ENCODE results near the gene STARD10. TPM values are rescaled to one million over a fixed set of nuclear protein-coding genes. Genes with fewer than 3 reads are reported as not detected.

The STARD10 gene
- total RNA-seq, 1 donor from 2014 or later, result 540 TPM

DNA sequence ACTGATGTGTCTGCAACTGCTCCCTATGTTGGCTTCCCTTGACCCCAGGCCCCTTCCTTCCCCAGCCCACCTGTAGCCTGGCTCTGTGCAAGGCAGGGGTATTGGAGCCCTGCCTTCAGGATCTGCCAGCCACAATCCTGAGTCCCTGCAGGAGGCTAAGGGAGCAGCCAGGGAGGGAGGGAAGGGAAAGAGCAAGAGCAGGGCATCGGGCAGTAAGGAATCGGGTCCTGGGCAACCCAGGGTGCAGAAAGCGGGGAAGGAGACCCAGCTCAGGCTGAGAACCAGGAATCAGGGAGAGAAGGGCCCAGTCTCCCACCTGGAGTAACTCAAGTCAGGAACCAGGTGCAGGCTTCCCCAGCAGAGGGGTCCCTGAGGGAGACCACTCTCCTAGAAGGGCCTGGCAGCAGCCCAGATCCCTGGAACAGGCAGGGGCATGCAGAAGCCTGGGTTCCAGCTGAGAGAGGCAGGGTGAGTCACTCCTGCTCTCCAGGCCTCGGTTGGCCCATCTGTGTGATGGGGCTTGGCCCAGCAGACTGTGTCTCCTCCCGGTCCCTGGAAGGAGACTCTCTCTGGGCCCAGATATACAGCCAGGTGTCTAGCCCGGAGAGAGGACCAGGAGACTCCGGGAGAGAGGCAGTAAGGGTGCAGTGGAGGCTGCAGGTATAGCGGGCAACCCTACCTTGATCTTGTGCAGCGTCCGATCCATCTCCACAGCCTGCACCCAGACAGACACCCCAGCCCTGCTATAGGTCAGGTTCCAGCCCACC, 13.4 kb downstream of the STARD10 start:
- no peak for DNase-seq (ENCODE audit: low spot score)

DNA sequence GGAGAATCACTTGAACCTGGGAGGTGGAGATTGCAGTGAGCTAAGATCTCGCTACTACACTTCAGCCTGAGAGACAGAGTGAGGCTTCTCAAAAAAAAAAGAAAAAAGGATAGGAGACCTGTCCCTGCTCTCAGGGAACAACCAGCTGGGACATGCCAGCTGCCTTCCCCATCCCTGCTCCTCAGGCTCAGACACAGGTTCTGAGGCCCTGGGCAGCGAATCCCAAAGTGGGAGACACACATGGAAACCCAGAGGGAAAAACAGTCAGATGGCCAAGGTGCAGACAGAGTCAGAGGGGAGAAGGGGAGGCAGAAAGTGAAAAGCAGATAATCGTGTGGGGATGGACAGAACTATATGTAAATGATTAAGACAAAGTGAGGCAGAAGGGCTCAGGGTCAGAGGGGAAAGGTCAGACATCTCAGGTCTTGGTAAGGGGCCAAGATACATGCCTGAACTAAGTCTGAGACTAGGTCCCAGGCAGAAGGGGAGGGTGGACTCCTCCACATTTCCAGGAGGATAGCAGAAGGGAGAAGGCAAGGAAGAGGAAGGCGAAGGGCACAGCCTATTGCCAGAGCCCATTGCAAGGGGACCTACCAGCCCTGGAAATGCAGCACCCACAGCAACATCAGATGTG, 14.2 kb downstream of the STARD10 start:
- no peak for DNase-seq (ENCODE audit: low spot score)

DNA sequence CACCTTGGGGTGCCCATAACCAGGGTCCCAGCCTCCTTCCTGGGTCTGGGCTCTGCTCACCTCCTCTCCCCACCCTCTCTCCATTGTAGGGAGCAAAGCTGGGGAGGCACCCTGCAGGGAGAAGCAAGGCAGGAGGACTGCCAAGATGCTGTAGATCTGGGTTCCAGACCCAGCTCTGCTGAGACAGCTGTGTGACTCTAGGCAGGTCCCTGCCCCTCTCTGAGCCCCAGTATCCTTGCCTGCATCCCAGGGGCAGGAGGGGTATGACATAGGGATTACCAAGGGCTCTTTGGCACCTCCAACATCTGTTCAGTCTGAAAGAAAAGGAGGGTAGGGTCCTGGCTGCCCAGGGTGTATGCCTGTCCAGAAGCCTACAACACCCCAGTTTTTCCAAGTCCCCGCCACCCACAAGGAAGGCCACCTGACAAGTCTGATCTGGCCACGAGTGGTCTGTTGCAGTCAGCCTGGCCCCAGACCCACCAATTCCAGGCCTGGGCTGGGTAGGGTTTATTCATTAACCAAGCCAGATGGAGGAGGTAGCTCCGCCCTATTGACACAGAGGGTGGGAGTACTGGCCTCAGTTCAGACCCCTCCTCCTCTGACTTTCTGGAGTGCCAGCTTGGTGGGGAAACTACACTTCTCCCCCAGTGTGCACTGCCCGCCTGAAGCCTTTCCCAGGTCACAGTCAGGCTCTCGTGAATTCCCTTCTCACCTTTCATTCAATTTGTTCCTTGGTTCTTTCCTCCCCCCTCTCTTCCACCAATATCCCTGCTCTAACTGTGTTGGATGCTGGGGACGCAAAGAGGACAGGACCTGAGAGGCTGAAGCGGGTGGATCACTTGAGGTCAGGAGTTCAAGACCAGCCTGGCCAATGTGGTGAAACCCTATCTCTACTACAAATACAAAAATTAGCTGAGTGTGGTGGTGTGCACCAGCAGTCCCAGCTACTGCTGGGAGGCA, 15.0 kb downstream of the STARD10 start:
- peak; percentile 59 for DNase-seq (ENCODE audit: low spot score)

DNA sequence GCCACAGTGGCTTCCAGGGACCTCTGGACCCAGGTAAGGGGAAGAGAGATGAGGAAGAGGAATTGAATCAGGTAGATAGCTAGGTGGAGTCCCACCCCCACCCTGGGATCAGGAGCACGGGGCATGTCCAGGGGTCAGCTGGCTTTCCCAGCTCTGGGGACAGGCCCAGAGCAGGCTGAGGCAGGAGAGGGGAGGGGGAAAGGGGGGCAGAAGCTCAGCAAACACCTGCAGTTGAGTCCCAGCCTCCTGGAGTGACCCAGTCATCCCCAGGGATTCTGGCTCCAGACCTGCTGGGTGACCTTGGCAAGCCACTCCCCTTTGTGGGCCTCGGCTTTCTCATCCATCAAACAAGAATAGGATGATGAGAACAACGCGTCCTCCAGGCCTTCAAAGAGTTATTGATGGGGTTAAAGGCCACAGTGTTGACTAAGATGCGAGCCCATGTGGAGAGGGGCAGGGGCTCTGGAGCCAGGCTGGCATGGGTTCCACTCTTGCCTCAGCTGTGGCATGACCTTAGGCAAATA, 16.0 kb downstream of the STARD10 start:
- peak; percentile 65 for DNase-seq (ENCODE audit: low spot score)

DNA sequence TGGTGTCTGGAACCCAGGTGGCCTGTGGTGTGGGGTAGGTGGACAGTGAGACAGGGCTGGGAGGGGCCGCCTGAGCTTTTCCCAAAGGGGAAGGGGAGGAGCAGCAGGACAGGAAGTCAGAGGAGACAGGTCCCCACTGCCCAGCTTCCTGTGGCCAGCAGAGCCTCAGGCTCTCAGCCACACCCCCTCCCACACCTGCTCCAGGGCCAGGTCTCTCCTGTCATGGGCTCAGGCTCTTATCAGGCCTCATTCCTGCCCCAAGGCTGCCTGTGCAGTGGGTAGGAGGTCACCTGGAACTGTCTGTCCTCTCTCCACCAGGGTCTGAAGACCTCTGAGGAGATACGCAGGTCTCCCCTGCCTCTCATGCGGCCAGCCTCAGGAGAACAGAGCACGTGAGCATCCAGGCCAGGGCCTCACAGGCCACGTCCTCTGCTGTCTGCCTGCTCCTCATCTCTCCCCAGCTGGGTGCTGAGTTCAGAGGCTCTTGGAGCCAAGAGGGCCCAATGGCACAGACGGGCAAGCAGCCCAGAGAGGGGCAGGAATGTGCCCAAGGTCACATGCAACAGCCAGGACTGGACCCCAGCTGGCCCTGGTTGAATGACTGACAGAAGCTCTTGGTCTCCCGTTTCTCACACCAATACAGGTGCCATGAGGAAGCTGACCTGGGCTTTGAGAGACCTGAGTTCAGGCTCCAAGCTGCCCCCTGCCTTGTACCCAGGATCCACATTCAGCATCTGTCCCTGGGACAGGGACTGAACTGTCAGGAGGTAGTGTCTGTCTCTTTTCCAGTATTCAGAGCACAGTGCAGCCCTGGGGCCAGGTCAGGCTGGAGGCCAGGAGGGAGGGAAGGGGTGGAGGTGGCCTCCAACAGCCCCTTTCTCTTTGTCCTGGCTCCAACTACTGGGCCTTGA, 16.7 kb downstream of the STARD10 start:
- DNase-seq (ENCODE audit: low spot score), result no peak

DNA sequence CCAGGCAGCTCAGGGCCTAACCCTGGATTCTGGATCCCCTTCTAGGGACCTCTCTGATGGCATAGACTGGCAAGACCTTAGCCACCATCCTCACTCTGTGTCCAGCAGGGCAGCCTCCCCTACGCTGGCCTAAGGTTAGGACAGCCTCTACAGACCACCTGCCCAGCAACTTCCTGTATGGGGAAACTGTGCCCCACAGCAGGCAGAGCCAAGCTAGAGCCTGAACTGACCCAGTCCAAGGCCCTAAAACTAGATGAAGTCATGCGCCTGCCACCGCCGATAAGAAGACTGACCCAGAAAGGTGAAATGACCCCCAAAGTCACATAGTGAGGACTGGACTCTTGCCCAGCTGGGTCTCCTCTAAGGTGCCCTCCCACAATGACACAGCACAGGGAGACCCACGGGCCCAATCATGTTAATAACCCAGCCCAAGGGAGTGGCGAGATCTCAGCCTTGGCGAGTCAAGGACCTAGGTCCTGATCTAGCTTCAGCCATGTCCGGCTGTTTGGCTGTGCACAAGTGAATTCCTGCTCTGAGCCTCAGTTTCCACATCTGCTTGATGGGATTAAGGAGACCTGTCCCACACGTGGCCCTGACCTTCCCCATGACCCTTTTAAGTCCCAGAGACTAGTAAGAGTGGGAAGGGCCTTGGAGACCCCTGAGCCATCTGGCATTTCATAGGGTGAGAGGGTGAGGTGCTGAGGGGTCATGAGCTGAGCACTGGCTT, 17.6 kb downstream of the STARD10 start:
- no peak for DNase-seq (ENCODE audit: low spot score)

DNA sequence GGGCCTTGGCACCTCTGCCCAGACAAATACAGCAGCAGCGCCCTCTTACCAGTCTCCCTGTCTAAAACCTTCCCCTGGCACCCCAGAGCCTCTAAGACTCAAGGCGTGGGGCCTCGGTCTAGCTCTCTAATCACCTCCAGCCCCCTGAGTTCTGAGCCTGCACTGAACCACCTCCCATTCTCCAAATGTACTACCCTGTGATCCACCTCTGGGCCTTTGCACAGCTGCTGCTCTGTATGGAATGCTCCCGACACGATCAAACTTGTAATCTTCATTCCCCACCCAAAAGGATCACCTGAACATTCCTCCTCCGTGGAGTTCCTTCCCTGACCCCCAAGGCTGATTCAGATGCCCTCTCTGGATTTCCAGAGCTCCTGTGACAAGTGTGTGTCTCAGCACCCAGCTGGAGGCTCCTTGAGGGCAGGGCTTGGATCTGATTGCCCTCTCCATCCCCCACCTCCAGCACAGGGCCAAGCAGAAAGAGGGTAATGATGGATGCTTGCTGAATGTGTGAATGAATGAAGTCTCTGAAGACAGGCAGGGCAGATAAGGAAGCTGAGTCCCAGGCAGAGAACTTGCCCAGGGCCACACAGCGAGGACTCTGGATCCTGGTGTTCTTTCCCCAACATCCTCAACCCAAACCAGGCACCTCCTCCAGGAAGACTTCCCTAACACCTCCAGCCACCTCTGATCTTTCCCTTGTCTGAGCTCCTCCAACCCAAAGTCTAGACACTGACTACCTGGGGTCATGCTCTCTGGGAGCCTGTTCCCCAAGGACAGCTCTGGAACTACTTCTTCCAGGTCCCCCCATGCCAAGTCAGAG, 18.3 kb downstream of the STARD10 start:
- DNase-seq (ENCODE audit: low spot score), result no peak

DNA sequence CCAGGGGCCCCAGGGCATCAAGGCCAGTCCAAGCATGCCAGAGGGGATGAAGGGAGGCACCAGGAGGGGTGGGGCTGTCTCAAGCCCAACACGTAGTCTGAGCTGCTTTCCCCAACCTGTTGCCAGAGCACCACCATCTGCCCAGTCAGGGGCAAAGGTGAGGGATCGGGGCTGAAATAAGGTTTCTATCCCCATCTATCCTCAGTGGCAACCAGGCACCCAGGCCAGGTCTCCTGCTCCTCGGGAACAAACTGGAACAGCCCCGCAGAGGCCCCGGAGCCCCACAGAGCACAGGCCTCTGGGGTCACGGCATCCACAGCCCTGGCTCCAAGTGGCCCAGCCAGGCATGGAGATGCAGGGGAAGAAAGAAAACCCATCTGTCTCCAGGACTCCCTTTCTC, 19.3 kb downstream of the STARD10 start:
- DNase-seq (ENCODE audit: low spot score), result no peak

DNA sequence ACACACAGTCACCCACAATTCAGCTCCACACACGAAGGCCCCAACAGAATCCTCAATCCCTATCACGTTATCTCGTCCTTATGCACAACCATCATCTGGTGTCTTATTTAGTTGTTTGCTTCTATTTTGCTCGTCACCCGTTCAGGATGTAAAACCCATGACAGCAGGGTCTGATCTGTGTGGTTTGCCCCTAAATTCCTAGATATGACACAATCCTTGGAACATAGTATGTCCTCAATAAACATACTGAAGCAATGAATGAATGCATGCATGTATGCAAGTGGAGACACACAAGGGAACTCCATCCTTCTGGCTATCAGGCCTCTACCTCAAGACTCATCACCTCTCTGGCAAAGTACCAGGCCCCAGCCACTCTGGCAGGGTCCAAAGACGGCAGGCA, 20.2 kb downstream of the STARD10 start:
- DNase-seq (ENCODE audit: low spot score), result no peak

DNA sequence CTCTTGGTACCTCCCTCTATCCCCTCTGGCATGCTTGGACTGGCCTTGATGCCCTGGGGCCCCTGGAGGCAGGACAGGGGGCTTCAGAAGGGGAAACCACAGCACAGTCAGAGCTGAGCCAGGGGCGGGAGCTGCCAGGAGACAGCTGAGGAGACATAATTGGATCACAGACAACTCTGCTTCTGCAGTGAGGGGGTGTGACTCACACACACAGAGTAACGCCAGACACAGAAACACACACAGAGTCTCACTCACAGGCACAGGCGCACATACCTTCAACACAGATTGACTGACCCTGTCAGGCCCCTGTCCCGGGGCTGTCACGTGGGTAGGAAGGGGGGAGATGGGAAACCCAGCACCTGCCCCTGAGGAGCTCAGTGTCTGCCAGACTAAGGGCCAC, 20.6 kb downstream of the STARD10 start:
- DNase-seq (ENCODE audit: low spot score), result no peak

DNA sequence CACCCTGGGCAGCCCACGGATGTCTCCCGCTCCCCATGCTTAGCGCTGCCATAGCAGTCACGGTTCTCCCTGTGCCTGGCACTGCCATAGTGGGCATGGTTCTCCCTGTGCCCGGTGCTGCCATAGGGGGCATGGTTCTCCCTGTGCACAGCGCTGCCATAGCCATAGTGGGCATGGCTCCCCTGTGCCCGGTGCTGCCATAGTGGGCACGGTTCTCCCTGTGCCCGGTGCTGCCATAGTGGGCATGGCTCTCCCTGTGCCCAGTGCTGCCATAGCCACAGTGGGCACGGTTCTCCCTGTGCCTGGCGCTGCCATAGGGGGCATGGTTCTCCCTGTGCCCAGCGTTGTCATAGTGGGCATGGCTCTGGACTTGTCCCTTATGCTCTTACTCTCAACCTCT, 21.8 kb downstream of the STARD10 start:
- no peak for DNase-seq (ENCODE audit: low spot score)

DNA sequence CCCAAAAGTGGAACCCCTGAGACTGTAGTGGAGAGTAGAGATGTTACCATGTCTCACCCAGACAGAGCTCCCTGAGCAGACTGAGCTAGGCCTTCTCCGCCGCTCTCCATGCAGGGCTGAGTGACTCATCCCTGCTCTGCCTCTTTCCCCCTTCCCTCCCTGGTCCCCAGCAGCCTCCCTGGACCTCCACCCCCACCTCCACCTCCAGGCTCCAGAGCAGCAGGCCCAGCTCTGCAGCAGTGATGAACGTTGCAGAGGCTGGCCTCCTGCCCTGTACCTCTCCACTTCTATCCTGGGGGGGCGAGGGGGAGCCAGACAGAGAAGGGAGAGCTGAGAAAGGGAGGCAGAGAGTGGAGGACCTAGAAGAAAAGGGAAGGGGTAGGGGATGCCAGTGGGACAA, 22.3 kb downstream of the STARD10 start:
- no peak for DNase-seq (ENCODE audit: low spot score)

DNA sequence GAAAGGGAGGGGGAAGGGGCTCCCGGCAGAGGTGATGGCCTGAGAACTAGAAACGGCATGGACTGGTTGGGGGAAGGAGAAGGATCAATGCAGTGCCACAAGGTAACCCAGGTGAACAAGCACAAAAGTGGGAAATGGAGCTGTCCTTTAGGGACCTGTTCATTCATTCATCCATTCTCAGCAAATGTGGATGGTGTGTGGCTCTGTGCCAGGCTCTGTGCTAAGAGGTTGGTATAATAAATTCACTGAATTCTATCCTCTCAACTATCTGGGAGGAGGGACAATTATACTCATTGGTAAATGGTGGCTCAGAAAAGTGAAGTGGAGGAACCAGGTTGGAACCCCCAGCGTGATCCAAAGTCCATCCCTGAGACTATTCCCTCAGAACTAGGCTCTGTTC, 23.0 kb downstream of the STARD10 start:
- DNase-seq (ENCODE audit: low spot score), result no peak

DNA sequence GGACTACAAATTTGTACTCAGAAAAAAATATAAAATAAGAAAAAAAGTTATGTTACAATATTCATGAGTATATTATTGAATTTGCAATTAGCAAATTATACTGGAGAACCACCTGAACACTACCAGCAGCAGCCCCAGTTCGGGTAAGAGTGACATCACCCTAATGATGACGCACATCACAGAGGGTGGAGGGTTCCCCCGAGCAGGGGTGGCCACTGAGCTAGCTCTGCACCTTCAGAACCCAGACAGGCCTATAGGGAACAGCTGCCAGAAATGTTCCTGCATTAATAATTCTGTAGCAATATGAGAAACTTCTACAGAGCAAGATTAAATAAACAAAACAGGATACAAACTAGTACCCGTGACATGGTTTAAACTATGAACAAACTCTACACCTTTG, 24.2 kb downstream of the STARD10 start:
- no peak for DNase-seq (ENCODE audit: low spot score)

DNA sequence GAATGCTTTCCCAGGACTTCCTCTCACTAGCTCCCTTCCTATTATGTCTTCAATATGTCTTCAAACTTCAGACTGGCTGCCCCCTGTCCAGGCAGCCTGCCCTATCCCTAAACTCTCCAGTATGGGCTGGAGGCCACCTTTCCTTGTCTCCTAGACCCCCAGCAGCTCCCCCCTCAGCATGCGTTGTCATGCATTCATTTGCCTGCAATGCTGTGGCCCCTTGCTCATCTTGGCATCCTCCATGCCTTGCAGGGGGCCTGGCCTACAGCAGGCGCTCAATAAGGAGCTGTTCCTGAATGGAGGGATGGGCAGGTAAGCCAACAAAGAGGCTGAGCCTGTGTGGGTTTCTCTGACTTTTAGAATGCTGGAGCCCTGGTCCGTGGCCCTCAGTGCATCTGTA, 25.3 kb downstream of the STARD10 start:
- DNase-seq (ENCODE audit: low spot score), result no peak

DNA sequence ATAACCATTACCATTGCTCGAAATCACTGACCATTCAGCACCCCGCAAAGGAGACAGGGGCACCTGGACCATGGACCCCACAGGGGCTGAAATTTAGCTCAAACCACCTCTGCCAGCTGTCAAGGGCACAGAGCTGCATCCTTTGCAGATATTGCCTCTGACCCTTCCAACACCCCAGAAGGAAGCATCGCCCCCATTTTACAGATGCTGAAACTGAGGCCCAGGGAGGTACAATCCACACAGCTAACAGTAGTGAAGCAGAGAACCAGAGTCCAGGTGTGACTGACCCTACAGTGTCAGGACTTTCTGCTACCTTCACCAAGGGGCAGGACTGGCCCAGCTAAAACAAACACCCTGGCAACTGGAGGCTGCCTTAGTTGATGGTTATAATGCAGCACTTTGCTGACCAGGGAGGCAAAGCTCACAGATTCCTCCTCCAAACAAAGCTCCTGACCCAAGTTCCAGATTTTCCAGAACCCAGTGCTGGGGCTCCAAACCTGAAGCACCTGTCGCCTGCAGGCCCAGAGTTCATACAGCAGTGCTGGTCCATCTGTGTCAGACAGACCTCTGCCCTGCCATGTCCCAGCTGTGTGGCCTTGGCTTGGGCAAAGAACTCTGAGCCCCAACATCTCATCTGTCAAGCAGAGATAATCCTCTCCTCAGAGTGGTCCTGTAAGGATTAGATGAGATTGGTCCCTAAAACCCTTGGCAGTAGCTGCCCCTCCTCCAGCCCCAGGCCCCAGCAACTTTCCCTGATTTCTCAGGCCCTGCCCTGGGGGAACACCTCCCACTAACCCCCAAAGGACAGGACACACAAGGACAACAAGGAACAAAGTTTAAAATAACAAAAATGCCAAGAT, 26.4 kb downstream of the STARD10 start:
- DNase-seq (ENCODE audit: low spot score), result no peak

DNA sequence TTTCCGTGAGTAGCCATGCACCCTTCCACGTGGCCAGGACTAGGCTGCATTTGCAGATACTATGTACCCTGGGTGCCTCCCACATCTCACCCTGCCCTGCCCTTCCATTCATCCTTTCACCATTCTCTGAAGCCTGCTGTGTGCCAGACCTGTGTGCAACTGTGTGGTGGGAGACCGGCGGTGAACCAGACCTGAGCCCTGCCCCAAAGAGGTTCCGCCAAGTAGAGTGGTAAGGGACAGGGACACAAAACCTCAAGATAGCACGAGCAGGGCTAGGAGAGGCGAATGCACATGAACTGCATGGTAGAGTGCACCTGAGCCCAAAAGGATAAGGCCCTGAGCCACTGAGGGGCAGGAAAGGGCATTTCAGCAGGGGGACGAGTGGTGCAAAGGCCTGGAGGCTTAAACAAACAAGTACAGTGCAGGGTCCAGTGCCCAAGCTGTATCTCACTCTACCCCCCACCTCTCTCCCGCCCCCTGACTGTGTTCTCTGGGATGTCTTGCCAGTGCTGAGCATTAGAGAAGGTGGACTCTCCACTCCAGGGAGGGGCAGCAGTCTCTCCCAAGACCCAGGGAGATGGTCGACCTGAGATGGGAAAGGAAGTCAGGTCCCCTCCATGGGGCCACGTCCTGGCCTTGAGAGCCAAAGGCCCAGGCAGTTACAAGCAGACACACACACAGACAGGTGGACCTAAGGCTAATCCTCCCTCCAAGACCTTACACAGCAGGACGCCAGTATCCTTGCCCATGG, 27.5 kb downstream of the STARD10 start:
- no peak for DNase-seq (ENCODE audit: low spot score)

DNA sequence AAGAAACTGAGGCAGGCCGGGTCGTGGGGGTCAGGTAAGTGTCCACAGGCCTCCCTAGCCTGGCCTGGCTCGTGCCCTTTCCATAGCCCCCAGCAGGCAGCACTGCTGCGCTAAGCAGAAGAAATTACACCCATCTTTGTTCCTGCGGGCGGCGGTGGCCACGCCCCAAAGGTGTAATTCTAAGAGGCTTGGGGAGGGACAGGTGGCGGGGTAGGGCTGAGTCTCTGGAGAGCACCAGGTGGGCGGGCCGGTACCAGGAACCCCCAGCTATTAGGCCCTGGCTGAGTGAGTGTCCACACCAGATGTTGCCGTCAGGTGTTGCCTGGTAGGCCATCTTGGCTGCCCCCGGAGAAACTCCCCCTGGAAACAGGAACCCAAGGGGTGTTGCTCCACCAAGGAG, 29.3 kb downstream of the STARD10 start:
- no peak for DNase-seq (ENCODE audit: low spot score)
